ENCODE measurements around the gene JMJD1C.
"Not testable (repeated sequence)": the region's sequence is repeated elsewhere in the genome, so short reads cannot be mapped to it uniquely, and the experiment has no call there.

The JMJD1C gene

GRCh38 chr10:63344269-63344668 is 121.5 kb downstream of the JMJD1C start:
- no peak for DNase-seq

- no peak for DNase-seq
Observed at GRCh38 chr10:63343476-63343875, 122.3 kb downstream of the JMJD1C start.

DNA sequence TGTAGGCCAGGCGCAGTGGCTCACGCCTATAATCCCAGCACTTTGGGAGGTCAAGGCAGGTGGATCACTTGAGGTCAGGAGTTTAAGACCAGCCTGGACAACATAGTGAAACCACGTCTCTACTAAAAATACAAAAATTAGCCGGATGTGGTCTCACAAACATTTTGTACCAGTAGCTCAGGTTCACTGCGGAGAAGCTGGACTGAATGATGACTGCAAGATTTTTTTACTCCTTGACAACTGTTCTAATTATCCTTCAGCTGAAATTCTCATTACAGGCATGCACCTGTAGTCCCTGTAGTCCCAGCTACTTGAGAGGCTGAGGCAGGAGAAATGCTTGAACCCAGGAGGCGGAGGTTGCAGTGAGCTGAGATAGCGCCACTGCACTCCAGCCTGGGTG is 126.1 kb downstream of the JMJD1C start:
- DNase-seq = not testable (repeated sequence)

GRCh38 chr10:63337455-63338251 is 128.1 kb downstream of the JMJD1C start:
- DNase-seq = no peak

DNA sequence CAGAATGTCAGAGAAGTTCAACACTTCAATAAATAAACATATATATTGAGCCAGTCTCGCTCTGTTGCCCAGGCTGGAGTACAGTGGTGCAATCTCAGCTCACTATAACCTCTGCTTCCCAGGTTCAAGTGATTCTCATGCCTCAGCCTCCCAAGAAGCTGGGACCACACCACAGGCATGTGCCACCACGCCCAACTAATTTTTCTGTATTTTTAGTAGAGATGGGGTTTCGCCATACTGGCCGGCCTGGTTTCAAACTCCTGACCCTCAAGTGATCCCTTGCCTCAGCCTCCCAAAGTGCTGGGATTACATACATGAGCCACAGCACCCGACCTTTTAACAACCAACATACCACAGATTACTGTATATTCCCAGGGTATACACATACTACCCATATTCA is 134.2 kb downstream of the JMJD1C start:
- DNase-seq = no peak

DNA sequence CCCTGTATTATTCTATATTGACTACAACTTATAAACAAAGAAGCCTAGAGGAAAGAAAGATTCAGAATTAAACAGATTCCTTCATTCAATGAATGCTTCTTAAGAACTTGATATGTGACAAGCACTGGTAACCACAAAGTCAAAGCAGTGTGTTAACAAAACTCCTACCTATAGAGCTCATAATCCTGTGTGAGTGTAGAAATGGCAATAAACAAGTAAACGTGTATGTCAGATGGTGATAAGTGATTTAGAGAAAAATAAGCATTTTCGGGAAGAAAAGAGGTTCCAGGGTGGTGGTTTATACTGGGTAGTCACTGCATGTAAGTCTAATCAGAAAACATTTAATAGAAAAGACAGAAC is 141.3 kb downstream of the JMJD1C start:
- DNase-seq = no peak

GRCh38 chr10:63323701-63324494 is 141.9 kb downstream of the JMJD1C start:
- DNase-seq = no peak

- DNase-seq = no peak
Observed at GRCh38 chr10:63320683-63321082, 145.1 kb downstream of the JMJD1C start.

DNA sequence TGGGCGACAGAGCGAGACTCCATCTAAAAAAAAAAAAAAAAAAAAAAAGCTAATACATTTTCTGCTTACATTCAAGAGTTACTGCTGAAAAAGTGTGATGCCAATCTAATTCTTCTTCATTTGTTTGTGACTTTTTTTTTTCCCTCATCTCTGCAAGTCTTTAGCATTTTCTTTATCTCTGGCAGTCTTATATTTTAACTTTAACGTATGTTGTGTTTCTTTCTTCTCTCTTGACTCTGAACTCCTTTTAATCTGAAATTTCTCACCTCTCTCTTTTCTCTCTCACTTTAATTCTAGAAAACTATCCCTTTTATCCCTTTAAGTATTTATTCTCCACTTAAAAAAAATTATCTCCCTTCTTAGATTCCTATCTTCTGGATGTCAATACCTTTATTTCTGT is 146.5 kb downstream of the JMJD1C start:
- DNase-seq = no peak

GRCh38 chr10:63318491-63318890 is 147.3 kb downstream of the JMJD1C start:
- no peak for DNase-seq

- DNase-seq = no peak
Observed at GRCh38 chr10:63314020-63314419, 151.8 kb downstream of the JMJD1C start.

- DNase-seq = no peak
Observed at GRCh38 chr10:63313066-63313717, 152.6 kb downstream of the JMJD1C start.

DNA sequence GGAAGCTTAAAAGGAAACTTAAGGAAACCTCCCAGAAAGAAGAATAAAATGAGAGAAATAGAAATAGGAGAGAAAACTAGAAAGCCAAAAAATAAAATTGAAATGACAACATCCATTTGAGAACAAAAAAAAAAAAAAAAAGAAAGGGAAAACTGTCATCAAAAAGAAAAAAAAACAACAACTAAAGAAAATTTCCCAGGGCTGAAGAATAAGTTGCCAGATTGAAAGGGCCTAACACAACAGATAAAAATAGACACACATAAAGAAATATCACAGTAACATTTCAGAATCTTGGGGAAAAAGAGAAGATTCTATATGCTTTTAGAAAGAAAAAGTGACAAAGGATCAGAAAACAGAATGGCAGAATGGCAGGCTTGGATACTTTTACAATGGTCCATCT is 157.1 kb downstream of the JMJD1C start:
- DNase-seq = no peak

- no peak for DNase-seq
Observed at GRCh38 chr10:63304146-63304545, 161.6 kb downstream of the JMJD1C start.

DNA sequence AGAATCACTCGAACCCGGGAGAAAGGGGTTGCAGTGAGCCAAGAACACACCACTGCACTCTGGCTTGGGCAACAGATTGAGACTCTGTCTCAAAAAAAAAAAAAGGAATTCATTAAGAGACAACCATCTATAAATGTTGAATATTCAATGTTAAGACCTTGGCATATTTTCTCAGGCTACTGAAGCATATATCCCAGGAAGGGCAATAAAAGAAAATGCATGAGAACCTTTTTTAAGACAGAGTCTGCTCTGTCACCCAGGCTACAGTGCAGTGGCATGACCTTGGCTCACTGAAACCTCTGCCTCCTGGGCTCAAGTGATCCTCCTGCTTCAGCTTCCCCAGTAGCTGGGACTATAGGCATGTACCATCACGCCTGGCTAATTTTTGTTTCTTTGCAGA is 165.0 kb downstream of the JMJD1C start:
- DNase-seq = no peak

DNA sequence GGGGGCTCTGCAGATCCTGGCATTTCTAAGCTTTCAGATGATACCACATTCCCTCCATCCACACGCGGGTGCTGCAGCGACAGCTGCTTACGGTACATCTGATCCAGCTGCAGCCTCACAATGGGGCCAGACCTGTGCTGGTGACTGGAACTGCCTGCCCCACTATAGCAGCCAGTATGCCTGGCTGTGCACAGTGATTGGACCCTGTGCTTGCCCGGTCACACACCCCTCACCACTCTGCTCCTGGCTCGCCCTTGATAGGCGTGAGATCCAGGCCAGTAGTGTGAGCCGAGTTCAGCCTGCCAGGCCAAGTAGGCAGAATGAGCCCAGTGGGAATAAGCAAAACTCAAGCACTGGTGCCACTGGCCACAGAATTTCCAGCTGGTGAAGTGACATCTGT is 167.8 kb downstream of the JMJD1C start:
- no peak for DNase-seq

DNA sequence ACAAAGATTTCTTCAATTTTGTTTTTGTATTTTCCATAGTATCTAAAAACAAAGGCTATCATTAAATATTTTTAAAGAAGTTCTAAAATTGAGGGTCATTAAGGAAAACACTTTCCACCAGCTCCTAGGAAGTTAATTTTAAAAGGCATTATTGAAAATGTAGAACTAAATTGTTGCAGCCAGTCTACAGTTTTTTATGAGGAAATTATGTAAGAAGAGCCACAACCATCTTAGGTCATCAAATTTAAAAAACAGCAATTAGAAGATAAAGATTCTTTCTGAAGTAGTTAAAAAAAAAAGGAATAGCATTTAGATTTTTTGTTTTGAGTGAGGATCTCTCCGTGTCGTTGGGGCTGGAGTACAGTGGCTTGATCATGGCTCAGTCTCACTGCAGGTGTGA is 171.0 kb downstream of the JMJD1C start:
- no peak for DNase-seq

DNA sequence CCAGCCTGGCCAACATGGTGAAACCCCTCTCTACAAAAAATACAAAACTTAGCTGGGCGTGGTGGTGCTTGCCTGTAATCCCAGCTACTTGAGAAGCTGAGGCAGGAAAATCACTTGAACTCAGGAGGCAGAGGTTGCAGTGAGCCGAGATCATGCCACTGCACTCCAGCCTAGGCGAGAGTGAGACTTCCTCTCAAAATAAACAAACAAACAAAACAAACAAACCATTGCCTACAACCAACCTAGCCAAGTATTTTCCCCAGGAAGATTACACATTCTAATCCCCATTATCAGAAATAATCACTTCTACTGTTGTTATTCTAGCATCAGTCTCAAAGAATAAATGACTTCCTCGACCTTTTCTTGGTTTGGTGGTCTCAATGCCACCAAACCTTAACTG is 172.9 kb downstream of the JMJD1C start:
- DNase-seq = not testable (repeated sequence)

- DNase-seq = no peak
Observed at GRCh38 chr10:63288170-63288569, 177.6 kb downstream of the JMJD1C start.

GRCh38 chr10:63286754-63287264 is 179.0 kb downstream of the JMJD1C start:
- DNase-seq = no peak

DNA sequence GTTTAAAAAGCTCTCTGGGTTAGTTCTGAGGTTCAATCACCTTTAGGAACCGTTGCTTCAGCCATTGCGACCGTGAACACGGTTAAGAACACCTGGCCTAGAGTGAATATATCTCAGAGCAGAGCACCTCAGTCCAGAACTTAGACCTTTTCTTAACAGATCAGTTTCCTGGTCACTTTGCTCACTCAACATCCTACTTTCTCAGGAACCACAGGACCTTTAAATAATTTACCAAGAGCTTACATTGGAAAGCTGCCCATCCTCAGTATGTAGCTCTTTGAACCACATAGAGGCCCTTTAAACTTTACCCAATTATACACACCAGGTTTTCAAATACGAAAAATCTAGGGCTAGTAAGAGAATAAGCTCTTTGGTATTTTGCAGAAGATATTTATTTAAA is 179.4 kb downstream of the JMJD1C start:
- DNase-seq = no peak

GRCh38 chr10:63283901-63284300 is 181.9 kb downstream of the JMJD1C start:
- not testable (repeated sequence) for DNase-seq

- no peak for DNase-seq
Observed at GRCh38 chr10:63283093-63283492, 182.7 kb downstream of the JMJD1C start.

GRCh38 chr10:63281967-63282366 is 183.8 kb downstream of the JMJD1C start:
- DNase-seq = no peak

Data from stimulated activated CD8-positive, alpha-beta memory T cell treated with anti-CD3 and anti-CD28 coated beads, Interleukin-4, amount 100 ng/mL, for 48 hours (primary cell).